Mucosa of gallbladder (tissue), 1 donor: Measurements from ENCODE around the gene PKN3. TPM values are rescaled to one million over a fixed set of nuclear protein-coding genes. Genes with fewer than 3 reads are reported as not detected.
"Not testable (repeated sequence)": the region's sequence is repeated elsewhere in the genome, so short reads cannot be mapped to it uniquely, and the experiment has no call there.

Experiments
- DNase-seq: peaks from one replicate; pipeline ENCODE4 v3.0.0-alpha.2; 2020; ENCODE audit warnings: low spot score
- total RNA-seq: library from RNA; stranded (reverse); gene quantifications from one replicate; pipeline ENCODE4 v1.2.1, GENCODE V29; 2021
- donor health status: DM: no; HTN: no; CAD: no.

PKN3 gene
- total RNA-seq: 9.4 TPM

DNA sequence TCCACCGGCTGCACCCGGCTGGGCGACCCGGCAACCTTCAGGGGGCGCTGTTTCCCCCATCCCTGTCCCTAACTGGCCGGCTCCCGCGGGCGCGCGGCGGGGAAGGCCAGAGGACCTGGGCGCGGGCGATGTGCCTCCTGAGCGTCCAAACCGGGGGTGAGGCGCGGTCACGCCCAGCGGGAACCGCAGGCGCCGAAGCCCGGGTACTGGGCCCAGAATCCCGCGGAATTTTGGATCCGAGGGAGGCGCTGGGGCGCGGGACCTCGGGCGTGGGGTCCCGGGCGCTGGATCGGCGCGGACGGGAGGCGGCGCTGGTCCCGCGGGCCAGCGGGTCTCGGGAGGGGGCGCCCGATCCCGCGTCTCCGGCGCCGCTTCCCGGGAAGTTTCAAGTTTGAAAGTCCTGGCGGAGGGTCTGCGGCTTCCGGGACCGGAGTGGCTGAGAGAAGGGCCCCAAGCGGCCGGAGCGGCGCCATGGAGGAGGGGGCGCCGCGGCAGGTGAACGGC, at the start of gene PKN3:
PKN3 (plus strand) TSS at position 59 of the 504 bp plus-strand sequence; CDS start at position 472, 413 bp downstream.
- DNase-seq: peak; percentile 86

DNA sequence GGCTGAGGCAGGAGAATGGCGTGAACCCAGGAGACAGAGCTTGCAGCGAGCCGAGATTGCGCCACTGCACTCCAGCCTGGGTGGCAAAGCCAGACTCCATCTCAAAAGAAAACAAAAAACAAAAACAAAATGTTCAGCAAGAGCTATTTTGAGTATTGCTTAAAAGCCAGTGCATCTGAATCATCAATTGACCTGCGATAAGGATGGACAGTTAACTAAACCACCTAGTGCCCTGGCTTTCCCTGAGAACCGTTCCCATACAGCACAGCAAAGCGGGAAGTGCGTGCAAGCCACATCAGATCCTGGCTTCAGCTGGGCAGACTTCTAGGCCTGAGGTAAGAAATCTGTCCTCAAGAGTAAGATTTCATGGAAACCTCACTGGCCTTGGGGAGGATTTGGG, 48.4 kb upstream of the PKN3 start:
- no peak for DNase-seq

DNA sequence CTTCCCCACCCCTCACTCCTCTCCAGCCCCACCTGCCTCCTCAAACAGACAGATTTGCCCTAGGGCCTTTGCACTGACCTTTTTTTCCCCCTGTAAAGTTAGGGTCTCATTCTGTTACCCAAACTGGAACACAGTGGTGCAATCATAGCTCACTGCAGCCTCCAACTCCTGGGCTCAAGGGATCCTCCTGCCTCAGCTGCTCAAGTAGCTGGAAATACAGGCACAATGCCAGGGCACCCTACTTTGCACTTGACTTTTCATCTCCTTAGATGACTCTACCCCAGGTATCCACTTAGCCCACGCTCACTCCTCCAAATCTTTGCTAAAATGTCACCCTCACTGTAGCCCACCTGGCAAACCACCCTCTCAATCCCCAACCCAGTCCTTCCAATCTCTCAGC, 47.8 kb upstream of the PKN3 start:
- no peak for DNase-seq

DNA sequence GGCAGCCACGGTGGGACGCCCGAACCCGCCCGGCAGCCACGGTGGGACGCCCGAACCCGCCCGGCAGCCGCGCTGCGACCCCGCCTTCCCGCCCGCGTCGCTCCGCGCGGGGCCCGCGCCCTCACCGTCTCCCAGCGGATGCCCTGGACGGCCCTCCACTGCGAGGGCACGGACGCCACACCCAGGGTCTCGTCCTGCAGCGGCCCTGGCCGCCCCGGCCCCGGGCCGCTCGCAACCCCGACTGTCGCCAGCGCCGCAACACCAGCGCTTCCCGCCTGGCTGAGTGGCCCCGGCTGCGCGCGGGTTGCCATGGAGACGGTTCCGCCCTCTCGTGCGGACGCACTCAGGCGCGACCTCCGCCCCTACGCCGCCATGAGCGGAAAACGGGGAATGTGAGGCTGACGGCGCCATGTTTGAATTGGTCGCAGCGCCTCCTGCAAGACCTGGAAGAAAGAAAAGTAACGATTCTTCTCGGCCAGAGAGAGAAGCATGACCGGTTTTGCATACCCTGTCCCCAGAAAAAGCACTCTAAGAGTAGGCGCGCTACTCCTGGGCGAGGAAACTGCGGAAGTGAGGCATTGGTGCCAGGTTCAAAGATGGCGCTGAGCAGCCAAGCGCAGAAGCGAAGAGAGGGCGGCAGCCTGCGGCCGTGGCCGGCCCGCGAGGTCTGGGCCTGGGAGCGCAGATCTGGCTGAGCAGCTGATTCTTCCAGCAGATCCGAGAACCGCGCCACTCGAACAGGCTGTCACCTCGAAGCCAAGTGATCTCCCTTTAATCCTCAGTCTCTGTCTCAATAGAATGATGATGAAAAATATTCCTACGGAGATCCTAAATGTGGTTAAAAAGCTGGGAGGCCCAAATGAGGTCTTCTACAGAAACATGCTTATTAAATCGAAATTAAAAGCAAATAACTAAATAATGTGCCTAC, 45.6 kb upstream of the PKN3 start, which contains the start of gene DYNC2I2:
DYNC2I2 (minus strand) TSS at position 432 of the 928 bp plus-strand sequence; CDS start at position 311, 121 bp downstream.
- DNase-seq: peak; percentile 97

DNA sequence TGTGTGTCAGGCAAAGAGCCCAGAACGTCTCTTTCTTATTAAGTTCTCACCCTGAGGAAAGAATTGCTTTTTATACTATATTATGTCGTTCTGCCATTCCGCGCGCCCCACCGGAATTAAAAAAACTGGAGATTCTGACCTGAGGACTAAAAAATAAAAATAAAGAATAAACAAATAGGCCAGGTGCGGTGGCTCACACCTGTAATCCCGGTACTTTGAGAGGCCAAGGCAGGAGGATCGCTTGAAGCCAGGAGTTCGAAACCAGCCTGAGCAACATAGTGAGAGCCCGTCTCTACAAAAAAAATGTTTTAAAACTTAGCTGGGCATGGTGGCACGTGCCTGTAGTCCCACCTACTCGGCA, 45.0 kb upstream of the PKN3 start:
- no peak for DNase-seq

DNA sequence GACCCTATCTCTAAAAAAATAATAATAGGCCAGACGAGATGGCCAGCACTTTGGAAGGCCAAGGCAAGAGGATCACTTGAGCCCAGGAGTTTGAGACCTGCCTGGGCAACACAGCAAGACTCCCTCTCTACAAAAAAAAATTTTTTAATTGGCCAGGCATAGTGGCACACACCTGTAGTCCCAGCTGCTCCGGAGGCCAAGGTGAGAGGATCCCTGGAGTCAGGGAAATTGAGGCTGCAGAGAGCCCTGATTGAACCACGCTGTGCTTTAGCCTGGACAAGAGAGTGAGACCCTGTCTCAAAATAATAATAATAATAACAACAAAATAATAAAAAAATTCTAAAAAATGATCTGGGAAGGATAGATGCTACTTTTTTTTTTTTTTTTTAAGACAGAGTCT, 44.5 kb upstream of the PKN3 start:
- no peak for DNase-seq

DNA sequence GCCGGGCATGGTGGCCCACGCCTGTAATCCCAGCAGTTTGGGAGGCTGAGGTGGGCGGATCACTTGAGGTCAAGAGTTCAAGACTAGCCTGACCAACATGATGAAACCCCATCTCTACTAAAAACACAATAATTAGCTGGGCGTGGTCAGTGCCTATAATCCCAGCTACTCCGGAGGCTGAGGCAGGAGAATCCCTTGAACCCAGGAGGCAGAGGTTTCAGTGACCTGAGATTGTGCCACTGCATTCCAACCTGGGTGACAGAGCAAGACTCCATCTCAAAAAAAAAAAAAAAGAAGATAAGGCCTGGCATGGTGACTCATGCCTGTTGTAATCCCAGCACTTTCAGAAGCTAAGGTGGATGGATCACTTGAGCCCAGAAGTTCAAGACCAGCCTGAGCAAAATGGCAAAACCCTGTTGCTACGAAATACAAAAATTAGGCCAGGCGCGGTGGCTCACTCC, 35.8 kb upstream of the PKN3 start:
- not testable (repeated sequence) for DNase-seq

DNA sequence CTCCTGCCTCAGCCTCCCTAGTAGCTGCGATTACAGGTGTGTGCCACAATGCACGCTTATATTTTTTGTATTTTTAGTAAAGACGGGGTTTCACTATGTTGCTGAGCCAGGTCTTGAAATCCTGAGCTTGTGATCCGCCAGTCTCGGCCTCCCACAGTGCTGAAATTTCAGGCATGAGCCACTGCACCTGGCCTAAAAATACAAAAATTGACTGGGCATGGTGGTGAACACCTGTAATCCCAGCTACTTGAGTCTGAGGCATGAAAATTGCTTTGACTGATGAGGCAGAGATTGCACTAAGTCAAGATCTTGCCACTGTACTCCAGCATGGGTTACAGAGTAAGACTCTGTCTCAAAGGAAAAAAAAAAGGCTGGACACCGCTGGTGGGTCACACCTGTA, 32.5 kb upstream of the PKN3 start:
- no peak for DNase-seq

DNA sequence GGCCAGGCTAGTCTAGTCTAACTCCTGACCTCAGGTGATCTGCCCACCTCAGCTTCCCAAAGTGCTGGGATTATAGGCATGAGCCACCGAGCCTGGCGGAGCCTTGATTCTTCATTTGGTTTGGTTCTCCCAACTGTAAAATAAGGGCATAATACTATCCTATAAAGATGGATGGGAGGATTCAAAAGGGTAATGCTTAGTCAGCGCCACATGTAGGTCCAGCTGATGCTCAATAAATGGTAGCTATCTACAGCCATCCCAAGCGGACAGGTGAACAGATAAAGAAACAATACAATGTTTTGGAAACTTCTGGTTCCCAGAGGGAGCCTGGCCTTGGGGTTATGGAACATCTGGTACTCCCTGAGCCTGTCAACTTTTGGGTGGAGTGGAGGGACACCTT, 26.9 kb upstream of the PKN3 start:
- DNase-seq: no peak

DNA sequence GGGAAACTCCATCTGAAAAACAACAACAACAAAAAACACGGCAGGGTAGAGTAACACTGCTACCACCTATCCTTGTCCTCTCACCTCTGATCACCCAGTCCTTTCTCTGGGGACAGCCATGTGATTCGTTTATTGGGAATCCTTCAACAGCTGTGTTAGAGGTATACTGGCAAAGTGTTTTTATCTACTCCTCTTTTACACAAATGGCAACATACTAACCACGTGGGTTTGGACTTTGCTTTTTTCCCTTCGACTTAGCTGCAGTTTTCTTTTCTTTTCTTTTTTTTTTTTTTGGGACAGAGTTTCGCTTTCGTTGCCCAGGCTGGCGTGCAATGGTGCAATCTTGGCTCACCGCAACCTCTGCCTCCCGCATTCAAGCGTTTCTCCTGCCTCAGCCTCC, 24.5 kb upstream of the PKN3 start:
- DNase-seq: no peak

DNA sequence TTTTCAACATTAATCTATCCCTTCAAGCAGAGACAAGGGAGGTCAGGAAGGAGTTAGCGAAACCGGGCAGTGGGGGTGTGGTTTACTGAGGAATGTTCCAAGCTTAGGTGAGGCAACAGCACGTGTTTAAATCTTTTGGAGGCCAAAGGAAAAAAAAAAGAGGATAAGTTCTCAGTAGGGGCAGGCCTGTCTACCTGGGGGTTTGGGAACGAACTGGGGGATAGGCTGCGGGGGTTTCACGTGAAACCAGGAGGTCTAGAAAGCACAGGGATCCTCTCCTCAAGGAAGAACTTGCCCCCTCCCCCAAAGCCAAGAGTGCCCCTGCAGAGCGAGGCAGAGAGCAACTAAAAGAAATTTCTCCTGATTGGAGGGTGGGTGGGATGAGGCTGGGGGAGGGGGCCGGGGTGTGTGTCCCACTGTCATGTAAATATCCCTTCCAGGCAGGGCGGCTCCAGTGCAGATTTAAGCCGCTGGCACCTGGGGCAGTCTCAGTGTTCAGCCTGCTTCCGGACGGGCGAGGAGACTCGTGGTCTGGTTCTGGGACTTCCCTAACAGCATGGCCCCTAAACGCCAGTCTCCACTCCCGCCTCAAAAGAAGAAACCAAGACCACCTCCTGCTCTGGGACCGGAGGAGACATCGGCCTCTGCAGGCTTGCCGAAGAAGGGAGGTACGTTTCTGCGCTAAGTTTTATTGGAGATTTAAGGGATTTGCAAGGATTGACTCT, 18.8 kb upstream of the PKN3 start:
- DNase-seq: peak; percentile 66

DNA sequence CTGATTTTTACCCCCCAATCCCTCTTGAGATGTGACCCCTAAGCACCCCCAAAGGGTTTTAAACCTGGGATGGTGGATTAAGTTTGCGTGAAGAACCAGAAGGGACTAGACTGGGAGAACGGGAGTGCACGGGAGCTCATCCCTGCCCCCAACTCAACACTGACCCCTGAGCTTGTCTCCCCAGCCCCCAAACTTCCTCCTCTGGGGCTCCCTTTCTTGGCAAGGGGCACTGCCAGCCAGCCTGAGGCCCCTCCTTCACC, 18.3 kb upstream of the PKN3 start:
- no peak for DNase-seq

DNA sequence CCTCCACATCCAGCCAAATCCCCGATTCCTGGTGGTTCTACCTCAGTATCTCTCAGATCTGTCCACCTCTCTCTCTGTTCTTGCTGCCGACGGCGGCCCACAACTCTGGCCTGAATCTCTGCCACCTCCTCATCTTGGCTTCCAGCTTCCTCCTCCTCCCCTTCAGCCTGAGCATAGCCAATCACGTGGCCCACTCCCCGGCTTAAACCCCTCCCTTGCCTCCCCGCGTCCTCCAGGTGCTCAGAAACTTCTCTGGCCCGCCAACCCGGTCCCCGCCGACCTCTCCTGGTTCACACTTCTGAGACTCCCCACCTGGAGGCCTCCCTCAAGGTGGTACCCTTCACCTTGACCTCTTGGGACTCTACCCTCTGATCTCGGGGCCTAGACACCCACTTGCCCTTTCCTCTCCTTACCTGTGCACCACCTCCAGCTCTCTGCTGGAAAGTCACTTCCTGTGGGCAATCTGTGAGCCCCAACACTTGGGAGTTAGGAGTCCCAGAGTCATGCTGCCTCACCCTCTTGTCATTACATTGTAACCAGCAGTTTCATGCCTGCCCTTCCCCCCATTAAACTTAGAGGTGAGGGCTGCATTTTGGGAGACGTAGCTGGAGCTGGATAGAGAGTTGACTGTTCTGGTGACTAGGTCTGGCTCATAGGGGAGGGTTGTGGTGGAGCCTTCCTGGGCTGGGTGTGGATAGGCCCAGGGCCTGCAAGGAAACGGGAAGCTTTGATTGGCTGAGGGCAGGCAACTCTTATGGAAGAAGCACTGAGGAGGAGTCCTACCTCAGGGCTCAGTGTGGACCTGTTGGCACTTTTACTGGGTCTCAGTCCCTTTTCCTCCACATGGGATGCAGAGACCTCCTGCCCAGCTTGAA, 17.7 kb upstream of the PKN3 start:
- peak; percentile 85 for DNase-seq

DNA sequence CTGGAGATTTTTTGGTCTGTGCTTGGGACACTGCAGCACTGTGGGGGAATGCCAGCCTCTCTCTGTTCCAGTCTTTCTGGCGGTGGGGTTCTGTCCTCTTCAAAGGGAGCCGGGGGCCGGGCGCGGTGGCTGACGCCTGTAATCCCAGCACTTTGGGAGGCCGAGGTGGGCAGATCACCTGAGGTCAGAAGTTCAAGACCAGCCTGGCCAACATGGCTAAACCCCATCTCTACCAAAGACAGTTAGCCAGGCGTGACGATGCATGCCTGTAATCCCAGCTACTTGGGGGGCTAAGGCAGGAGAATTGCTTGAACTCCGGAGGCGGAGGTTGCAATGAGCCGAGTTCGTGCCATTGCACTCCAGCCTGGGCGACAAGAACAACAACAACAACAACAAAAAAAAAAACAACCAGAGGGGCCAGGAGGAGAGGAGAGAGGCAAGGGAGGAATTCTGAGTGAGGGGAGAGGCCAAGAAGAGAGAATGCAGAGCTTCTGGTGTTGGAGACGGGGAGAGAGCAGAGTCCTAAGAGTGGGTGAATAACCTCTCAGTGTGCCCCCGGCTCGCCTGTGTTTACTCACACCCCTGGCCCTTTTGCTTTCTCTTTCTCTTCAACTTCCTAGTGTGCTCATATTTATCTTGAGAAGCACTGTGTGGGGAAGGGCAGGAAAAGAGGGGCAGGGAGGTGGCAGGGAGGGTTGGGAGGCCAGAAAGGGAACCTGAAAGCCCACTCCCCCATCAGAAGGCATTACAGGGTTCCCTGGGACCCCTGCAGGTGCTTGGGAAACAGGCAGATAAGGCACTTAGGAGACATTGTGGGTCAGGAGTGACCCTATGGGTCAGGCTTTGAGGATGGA, 16.4 kb upstream of the PKN3 start:
- DNase-seq: no peak

DNA sequence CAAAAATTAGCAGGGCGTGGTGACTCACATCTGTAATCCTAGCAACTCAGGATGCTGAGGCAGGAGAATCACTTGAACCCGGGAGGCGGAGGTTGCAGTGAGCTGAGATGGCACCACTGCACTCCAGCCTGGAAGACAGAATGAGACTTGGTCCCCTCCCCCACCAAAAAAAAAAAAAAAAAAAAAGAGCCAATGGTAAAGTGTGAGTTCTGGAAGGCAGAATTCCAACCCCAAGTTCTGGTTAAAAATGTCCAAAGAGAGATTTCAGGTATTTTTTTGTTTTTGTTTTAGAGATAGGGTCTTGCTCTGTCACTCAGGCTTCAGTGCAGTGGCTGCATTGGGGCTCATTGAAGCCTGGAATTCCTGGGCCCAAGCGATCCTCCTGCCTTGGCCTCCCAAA, 14.8 kb upstream of the PKN3 start:
- DNase-seq: no peak

DNA sequence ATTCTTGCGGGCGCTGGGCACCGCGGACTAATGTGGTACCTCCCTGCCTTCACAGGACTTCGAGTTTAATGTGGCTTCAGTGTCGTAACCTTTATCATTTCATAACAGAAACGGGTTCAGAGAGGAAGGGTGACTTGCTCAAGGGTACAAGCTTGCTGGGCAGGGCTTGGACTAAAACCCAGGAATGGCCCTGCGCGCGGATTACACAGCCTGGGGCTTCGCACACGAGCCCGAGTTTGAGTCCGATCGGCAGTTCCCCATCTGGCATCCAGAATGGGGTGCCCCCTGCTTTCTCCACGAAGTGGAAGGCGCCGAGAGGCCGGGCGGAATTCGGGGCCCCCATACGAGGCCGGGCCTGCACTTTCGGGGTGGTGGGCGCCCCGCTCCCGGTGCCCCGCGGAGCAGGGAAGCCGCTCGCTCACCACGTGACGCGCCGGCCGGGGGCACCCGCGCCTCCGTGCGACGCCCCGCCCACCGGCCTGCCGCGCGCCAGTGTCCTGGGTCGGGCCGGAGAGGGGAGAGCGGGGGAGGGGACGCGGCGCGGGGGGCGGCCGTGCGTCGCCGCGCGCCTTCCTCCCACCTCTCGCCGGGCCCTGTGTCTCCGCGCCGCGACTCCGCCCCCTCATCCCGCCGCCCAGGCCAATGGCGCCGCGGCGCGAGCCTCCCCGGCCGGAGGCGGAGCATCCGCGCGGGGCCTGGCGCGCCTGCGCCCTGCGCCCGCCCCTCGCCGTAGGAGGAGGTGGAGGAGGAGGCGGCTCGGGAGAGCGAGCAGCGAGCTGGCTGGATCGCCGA, 13.6 kb upstream of the PKN3 start, which contains the start of gene SET:
SET (plus strand) TSS at position 722 of the 792 bp plus-strand sequence. CDS start 361 bp downstream, outside the sequence.
- DNase-seq: peak; percentile 95

DNA sequence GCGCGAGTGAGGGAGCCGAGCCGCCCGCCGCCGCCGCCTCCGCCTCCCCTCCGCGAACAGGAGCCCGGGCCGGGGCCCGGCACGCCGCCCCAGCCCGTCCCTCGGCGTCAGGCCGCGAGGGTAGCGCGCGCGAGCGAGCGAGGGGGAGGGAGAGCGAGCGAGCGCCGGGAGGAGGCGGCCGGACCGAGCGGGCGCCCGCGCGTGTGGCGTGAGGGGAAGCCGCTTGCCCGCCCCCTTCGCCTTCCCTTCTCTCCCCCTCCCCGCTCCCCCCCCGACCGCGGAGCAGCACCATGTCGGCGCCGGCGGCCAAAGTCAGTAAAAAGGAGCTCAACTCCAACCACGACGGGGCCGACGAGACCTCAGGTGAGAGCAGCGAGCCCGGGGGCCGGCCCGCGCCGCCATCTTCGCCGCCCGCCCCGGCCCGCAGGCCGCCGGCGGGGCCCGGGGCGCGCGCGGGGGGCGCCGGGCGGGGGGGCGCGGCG, 13.0 kb upstream of the PKN3 start:
- peak; percentile 43 for DNase-seq

DNA sequence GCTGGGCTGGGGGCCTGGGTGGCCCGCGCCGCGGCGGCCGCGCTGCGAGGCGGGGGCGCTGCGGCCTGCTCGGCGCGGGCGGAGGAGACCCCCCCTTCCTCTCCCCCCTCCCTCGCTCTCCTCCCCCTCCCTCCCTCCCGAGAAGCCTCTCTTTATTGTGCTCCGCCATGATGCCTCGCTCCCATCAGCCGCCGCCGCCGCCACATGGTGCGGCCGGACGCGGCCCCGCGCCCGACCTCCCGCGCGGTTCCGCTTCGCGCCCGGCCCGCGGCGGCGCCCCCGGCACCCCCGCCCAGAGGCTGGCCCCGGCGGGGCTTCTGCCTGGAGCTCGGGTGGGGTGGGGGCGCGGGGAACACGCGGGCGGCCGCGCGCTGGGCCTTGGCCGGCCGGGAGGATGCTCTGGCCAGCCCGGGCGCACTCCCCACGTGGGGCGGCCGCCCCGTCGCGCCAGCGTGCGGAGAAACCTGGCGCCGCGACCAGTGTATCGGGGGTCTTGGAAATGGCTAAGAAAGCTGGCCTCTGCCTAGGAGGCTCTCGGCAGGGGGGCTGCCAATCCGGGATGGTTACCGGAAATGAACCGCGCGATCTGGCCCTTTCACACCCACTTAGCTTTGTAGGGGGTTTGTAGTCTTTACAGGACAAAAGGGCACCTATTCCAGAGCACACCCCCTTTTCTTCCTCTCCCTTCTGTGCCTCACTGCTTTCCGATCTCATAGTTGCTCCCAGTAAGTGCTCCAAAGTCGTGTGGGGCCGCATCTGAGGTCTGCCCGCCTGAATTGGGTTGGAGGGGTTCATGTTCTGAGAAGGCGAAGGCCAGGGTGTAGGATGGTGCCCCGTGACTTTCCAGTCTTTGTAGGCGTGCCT, 12.3 kb upstream of the PKN3 start:
- DNase-seq: peak; percentile 31

DNA sequence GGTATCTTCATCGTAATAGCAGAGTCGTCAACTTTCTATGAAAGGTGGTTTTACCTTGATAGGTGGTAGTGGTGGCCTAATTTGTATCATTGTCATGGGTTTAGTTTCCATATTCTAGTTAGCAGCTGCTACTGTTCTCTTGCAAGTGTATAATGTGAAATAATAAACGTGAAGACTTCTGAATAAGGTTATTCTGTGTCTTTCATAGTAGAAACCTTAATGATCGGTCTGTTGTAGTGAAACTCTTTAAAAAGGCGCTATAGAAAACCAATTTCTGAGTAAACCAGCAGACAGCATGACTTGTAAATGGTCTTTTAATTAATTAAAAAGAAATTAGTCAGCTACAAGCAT, 11.6 kb upstream of the PKN3 start:
- DNase-seq: no peak
